ENCODE measurements around the gene C1QTNF9.
"Not testable (repeated sequence)": the region's sequence is repeated elsewhere in the genome, so short reads cannot be mapped to it uniquely, and the experiment has no call there.

The C1QTNF9 gene

GRCh38 chr13:24308488-24309020, 826 bp upstream of the C1QTNF9 start:
- POLR2A ChIA-PET = no interaction called here
- DNase-seq (ENCODE audit: low read depth, low spot score) = no peak
- CTCF ChIA-PET = no interaction called here
- H3K4me3 ChIP-seq (ENCODE audit: low read depth, low read length) = no peak overlapping the region
- TF ChIP-seq CTCF (IDR thresholded peaks at IDR 0.05; ENCODE audit: insufficient read depth, low read length, missing control alignments) = no peak

- H3K4me3 ChIP-seq (ENCODE audit: low read depth, low read length) = no peak overlapping the region
- TF ChIP-seq CTCF (IDR thresholded peaks at IDR 0.05; ENCODE audit: insufficient read depth, low read length, missing control alignments) = no peak
- ChIA-PET CTCF (interaction anchor here (1.5 to 2.1 kb wide), 2 partner anchors 239 to 266 kb away, joined by 3 to 5 read pairs; no protein-coding TSS in a partner anchor), POLR2A (no interaction called here)
- DNase-seq (ENCODE audit: low read depth, low spot score) = no peak
Measured at GRCh38 chr13:24313439-24313838, 4.1 kb downstream of the C1QTNF9 start.

GRCh38 chr13:24317835-24318234, 8.5 kb downstream of the C1QTNF9 start:
- POLR2A ChIA-PET; CTCF ChIA-PET; H3K4me3 ChIP-seq (ENCODE audit: low read depth, low read length); DNase-seq (ENCODE audit: low read depth, low spot score): not testable (repeated sequence)

GRCh38 chr13:24318878-24319277, 9.5 kb downstream of the C1QTNF9 start:
- DNase-seq (ENCODE audit: low read depth, low spot score); POLR2A ChIA-PET; CTCF ChIA-PET; H3K4me3 ChIP-seq (ENCODE audit: low read depth, low read length): not testable (repeated sequence)

- CTCF ChIA-PET; DNase-seq (ENCODE audit: low read depth, low spot score); H3K4me3 ChIP-seq (ENCODE audit: low read depth, low read length); POLR2A ChIA-PET: not testable (repeated sequence)
Measured at GRCh38 chr13:24319641-24320040, 10.3 kb downstream of the C1QTNF9 start.

- H3K4me3 ChIP-seq (ENCODE audit: low read depth, low read length); DNase-seq (ENCODE audit: low read depth, low spot score); POLR2A ChIA-PET: not testable (repeated sequence)
- CTCF ChIA-PET = interaction anchor here (1.0 to 1.8 kb wide), 4 partner anchors 234 to 434 kb away, joined by 3 to 15 read pairs (median 4); partner anchors contain the start of genes C1QTNF9B and MIPEP
Measured at GRCh38 chr13:24321416-24321815, 12.0 kb downstream of the C1QTNF9 start.

- POLR2A ChIA-PET; H3K4me3 ChIP-seq (ENCODE audit: low read depth, low read length); DNase-seq (ENCODE audit: low read depth, low spot score): not testable (repeated sequence)
- CTCF ChIA-PET = interaction anchor here (1.0 to 1.8 kb wide), 4 partner anchors 233 to 435 kb away, joined by 3 to 15 read pairs (median 4); partner anchors contain the start of genes C1QTNF9B and MIPEP
Measured at GRCh38 chr13:24322470-24322869, 13.1 kb downstream of the C1QTNF9 start.

- CTCF ChIA-PET = no interaction called here
Measured at GRCh38 chr13:24323036-24323738, 13.8 kb downstream of the C1QTNF9 start.

More at GRCh38 chr13:24323036-24323738, 13.8 kb downstream of the C1QTNF9 start:
- DNase-seq (ENCODE audit: low read depth, low spot score) = no peak
- no peak overlapping the region for H3K4me3 ChIP-seq (ENCODE audit: low read depth, low read length)
- POLR2A ChIA-PET = no interaction called here
- no peak for TF ChIP-seq CTCF (IDR thresholded peaks at IDR 0.05; ENCODE audit: insufficient read depth, low read length, missing control alignments)
